ENCODE data around the gene DEFB129. TPM values are rescaled to one million over a fixed set of nuclear protein-coding genes. Genes with fewer than 3 reads are reported as not detected.
A peak's percentile ranks its signal among the peaks of the same experiment; 100 is the strongest.

The DEFB129 gene
- total and polyA plus RNA-seq, 9 of the 15 experiments (the other 6 are each of a cell fraction or from before 2014, with no cell fraction given), result not detected

DNA sequence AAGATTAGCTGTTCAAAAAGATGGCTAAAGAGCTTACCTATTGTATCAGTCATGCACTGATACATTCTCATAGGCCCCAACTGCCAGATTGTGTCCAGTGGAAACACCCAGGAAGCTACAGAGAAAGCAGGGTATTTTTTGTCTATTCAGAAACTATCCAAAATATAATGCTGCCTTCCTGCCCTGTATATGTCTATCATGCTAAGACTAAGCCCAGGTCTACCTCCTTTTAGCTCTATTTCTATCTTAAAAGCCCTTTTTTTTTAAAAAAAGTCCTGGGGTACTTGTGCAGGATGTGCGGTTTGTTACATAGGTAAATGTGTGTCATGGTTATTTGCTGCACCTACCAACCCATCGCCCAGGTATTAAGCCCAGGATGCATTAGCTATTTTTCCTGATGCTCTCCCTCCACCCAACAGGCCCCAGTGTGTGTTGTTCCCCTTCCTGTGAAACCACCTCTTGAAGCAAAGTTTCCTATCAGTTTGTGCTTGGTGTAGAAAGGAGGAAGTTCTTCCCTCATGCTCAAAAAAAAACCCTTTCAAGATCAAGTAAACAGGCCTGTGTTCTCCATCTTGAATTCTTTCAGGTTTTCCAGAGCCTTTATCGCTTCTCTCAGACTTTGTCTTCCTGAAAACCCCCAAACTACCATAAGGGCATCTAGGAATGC is 514 bp downstream of the DEFB129 start (continued):
- TF ChIP-seq, protein P1, sequence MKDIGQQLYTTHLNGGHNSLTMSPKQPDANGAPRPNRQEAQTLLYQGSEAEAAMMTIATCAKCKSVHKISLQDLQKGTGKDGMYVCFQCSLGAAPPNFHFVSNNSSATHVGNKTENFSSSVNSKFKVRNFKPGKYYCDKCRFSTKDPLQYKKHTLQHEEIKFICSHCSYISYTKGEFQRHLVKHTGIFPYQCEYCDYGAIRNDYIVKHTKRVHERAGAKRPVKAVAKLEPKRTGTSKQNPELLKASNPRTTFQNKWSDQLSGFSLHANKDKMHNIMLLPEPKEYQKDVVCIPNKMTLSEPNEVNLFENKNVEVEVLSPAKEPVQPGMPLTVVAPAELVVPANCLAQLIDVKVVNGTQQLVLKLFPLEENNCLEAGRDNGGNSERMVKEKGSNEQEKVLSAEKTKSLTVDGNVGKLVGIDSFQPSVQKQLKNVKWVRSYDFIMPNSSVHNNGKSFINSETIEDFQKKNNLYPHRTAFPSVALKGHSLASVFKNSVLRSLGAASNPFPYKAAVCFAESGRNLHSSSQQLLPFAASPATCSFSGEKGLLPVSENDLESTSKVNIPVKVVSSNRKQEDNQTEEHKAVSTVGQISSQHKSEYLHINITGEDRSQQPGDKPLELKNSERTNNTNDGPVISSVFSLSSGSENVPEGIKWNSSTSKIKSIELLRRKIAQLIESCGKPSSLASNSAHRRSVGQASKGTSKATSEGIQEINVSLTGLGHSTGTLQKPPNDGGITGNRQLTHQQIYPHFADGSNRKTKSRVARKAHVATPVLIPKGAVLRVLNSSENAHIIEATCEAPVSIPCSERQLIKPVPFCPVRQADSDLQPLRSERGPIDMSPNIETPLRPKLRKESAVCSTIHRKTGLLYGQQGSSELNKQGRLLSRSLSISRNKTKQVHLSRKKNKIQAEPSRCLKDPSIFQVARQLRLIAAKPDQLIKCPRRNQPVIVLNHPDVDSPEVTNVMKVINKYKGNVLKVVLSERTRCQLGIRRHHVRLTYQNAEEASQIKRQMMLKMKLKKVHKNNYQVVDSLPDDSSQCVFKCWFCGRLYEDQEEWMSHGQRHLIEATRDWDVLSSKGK (CRISPR knock-in tag; IDR thresholded peaks at IDR 0.05), result no peak
- no peak for TF ChIP-seq NR1H2 (CRISPR knock-in tag; IDR thresholded peaks at IDR 0.05)
- no peak for TF ChIP-seq MCM3 (IDR thresholded peaks at IDR 0.05)

DNA sequence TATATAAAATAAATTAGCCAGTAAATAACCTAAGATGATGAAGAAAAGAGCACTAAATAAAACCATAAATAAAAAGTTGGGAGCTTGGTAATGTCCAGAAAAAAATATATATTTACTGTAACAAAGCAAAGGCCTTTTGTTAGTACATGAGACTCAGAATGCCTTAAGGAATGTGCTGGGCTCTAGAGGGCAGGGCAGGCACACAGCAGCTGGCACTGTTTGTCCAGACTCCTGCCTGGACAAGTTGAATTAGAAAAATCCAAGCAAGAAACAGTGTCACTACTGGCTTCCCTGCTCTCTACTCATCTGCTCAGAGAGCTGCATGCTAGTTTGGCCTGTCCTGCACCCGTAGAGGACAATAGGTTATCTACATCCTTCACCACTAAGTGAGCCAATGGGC is 8.8 kb downstream of the DEFB129 start:
- Histone ChIP-seq H3K4me3 (no peak overlapping the region), H3K4me1 (replicated peaks in 1 of 2; ENCODE audit: control insufficient read depth in 2 of 2, insufficient read depth in 2 of 2, low read length in 2 of 2) (peaks cover 0 to 12% of the 10 kb centered on the region in 2 experiments; a peak in 4 of 5 replicates), H3K9me3 (replicated peaks; ENCODE audit: control insufficient read depth, insufficient read depth, low read depth, low read length) (no peaks in the 10 kb centered on the region), H3K4me2 (ENCODE audit: insufficient read depth, low read length) (no peak overlapping the region), H3K9ac (ENCODE audit: insufficient read depth in 1 of 2, low read depth in 2 of 2, low read length in 2 of 2) (no peak overlapping the region), H3K9me1 (ENCODE audit: control insufficient read depth, insufficient read depth, low read length) (no peaks in the 10 kb centered on the region), H3K27me3 (ENCODE audit: control insufficient read depth in 2 of 2, insufficient read depth in 2 of 2, low read length in 2 of 2) (no peaks in the 10 kb centered on the region), H4K20me1 (replicated peaks; ENCODE audit: control insufficient read depth, insufficient read depth, low read length) (no peaks in the 10 kb centered on the region), H3K79me2 (ENCODE audit: control insufficient read depth, insufficient read depth, low read length) (no peaks in the 10 kb centered on the region), H3K36me3 (ENCODE audit: control insufficient read depth, insufficient read depth, low read length) (no peaks in the 10 kb centered on the region), H2AFZ (ENCODE audit: low read depth, low read length) (no peak overlapping the region), H3K27ac (ENCODE audit: extremely low read depth, low read depth, low read length) (no peak overlapping the region)
- intact Hi-C loops (cut with micrococcal nuclease) (no loop called here), in situ Hi-C loops (cut with MboI) (no loop called here)
- TF ChIP-seq SMARCA4 (IDR thresholded peaks at IDR 0.05) (no peak), RAD21 (CRISPR knock-in tag; conservative IDR thresholded peaks at IDR 0.05 in 1 of 2, IDR thresholded peaks at IDR 0.05 in 1 of 2) (peak in 1 of 2 experiments; percentile 18; a peak in 1 of 4 replicates)
- no peak for DNase-seq (ENCODE audit: extremely low read depth in 1 of 4, low spot score in 3 of 4)
- FAIRE-seq, result no peak
- ChIA-PET CTCF (ENCODE audit: low intra/inter-chr PET ratio) (no interaction called here), POLR2A (interaction anchor here (1.8 kb wide), 1 partner anchor 28 kb away, joined by 5 read pairs; no protein-coding TSS in a partner anchor)
- no TSS peak for BruUV-seq (replicated peaks)
- WGBS (ENCODE audit: insufficient coverage, low coverage, missing lambda C conversion rate), result 14% methylated on average over 1 of the region's 1 CpG
- ATAC-seq, result no peak

Data from K562 (cell line).